Measurements from ENCODE around the gene CFAP74.

DNA sequence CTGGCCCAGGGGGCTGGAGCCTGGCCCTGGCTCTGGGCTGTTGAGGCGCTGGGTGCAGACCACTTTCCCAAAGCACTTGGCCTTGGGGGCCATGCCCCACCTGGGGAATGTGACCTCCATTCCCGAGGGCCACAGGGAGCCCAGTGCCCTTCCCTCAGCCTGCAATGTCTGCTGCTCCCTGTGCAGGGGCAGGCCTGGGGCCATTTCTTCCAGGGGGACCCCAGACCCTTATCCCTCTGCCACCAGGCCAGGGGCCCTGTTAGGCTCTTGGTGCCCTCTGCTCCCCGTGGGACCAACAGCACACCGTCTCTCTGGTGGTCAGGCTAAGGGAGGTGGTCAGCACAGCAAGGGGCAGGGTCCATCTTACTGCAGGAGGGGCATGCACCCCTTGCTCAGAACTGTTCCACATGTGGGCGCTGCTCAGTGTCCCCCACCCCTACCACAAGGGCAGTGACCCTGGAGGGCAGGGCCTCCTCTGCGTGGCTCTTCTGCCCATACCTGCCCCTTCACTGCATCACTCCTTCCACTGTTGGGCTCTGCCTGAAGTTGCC is 83.5 kb downstream of the CFAP74 start:
- TF ChIP-seq ZNF263 (CRISPR knock-in tag; IDR thresholded peaks at IDR 0.05; ENCODE audit: borderline replicate concordance) (no peak), RCOR1 (IDR thresholded peaks at IDR 0.05; ENCODE audit: borderline replicate concordance in 1 of 2, low read depth in 2 of 2, low read length in 2 of 2) (no peak)
